K562 (cell line): ENCODE measurements around the gene NSUN2. TPM values are rescaled to one million over a fixed set of nuclear protein-coding genes. Genes with fewer than 3 reads are reported as not detected.

Source experiments
- ATAC-seq: fragments of 200-7000 bp; cut with Tn5 transposase; 3 replicates; pipeline ENCODE4 v1.9.1; 2020; ENCODE audit warnings: moderate library complexity
- BruUV-seq: library from RNA; stranded (reverse); fragments of 400-500 nt; replicated peaks from 2 replicates; lab custom pipeline; 2021; lab: Mats Ljungman, UMichigan
- CTCF ChIA-PET: fragments of 300-600 bp; formaldehyde crosslinking; extraction: SDS; loops from one replicate; lab custom pipeline; 2021; ENCODE audit warnings: low intra/inter-chr PET ratio; lab: Yijun Ruan, JAX
- POLR2A ChIA-PET: fragments of 300-600, 350-650 bp; sonication (Branson Sonifier 250); formaldehyde crosslinking; extraction: SDS; loops from one replicate; lab custom pipeline; 2021; ENCODE audit warnings: antibody characterized with exemption, inconsistent platforms; lab: Yijun Ruan, JAX
- DNase-seq, 4 experiments: peaks; one replicate each; pipeline versions ENCODE4 v3.0.0 to v3.0.0-alpha.2; 2011 to 2018; ENCODE audit warnings: low spot score in 3 of 4, mixed read lengths in 3 of 4; ENCODE audit errors: extremely low read depth in 1 of 4
- FAIRE-seq: peaks from 2 replicates; lab custom pipeline; 2011; peaks lifted over from hg19 to GRCh38; lab: Jason Lieb, UNC
- H2AFZ ChIP-seq: 2 replicates; pipeline ENCODE4 v1.6.0; 2011; ENCODE audit warnings: low read depth, low read length, control low read depth, inconsistent platforms
- H3K27ac ChIP-seq: fragments of 200-600 bp; 3 replicates; pipeline ENCODE4 v1.8.0; 2011; ENCODE audit warnings: low read depth, mild to moderate bottlenecking, control low read depth, inconsistent platforms, low read length, moderate library complexity, mixed read lengths; ENCODE audit errors: extremely low read depth
- H3K27me3 ChIP-seq, 2 experiments: fragments of 300-600 bp in 1 of 2; 2 replicates in 1 of 2; 3 replicates in 1 of 2; pipeline versions ENCODE4 v1.6.0 to v1.8.0; 2011; ENCODE audit warnings: inconsistent platforms in 2 of 2, low read length in 2 of 2, mild to moderate bottlenecking in 1 of 2, mixed read lengths in 1 of 2, moderate library complexity in 1 of 2; ENCODE audit not compliant: control insufficient read depth in 2 of 2, insufficient read depth in 2 of 2
- H3K36me3 ChIP-seq: fragments of 300-600 bp; 3 replicates; pipeline ENCODE4 v1.8.0; 2011; ENCODE audit warnings: mild to moderate bottlenecking, low read length, inconsistent platforms; ENCODE audit not compliant: control insufficient read depth, insufficient read depth
- H3K4me1 ChIP-seq, 2 experiments: fragments of 200-600 bp in 1 of 2; replicated peaks in 1 of 2; 2 replicates in 1 of 2; 3 replicates in 1 of 2; pipeline versions ENCODE4 v1.5.1 to v1.8.0; 2011; ENCODE audit warnings: inconsistent platforms in 2 of 2, low read length in 2 of 2, mild to moderate bottlenecking in 1 of 2, mixed read lengths in 1 of 2, moderate library complexity in 1 of 2; ENCODE audit not compliant: control insufficient read depth in 2 of 2, insufficient read depth in 2 of 2
- H3K4me2 ChIP-seq: 2 replicates; pipeline ENCODE4 v1.6.1; 2011; ENCODE audit warnings: low read length, control low read depth, inconsistent platforms, mixed read lengths; ENCODE audit not compliant: insufficient read depth
- H3K4me3 ChIP-seq: fragments of 200-600 bp; sonication (generic), shearing (Covaris generic); 2 replicates; pipeline ENCODE4 v1.5.1; 2016; ENCODE audit warnings: control low read depth, inconsistent platforms
- H3K79me2 ChIP-seq: fragments of 200-600 bp; 3 replicates; pipeline ENCODE4 v1.8.0; 2011; ENCODE audit warnings: low read length, inconsistent platforms; ENCODE audit not compliant: control insufficient read depth, insufficient read depth
- H3K9ac ChIP-seq, 2 experiments: 2 replicates each; pipeline versions ENCODE4 v1.6.0 to v1.6.1; 2011; ENCODE audit warnings: low read depth in 2 of 2, low read length in 2 of 2, control low read depth in 1 of 2, inconsistent platforms in 1 of 2, mild to moderate bottlenecking in 1 of 2, mixed read lengths in 1 of 2; ENCODE audit not compliant: insufficient read depth in 1 of 2
- H3K9me1 ChIP-seq: one replicate; pipeline ENCODE4 v1.6.0; 2011; ENCODE audit warnings: inconsistent platforms, mild to moderate bottlenecking, low read length, moderate library complexity; ENCODE audit not compliant: control insufficient read depth, insufficient read depth
- H3K9me3 ChIP-seq: replicated peaks from 2 replicates; pipeline ENCODE4 v1.5.1; 2011; ENCODE audit warnings: low read depth, low read length, inconsistent platforms; ENCODE audit not compliant: control insufficient read depth, insufficient read depth
- H4K20me1 ChIP-seq: replicated peaks from 2 replicates; pipeline ENCODE4 v1.6.1; 2011; ENCODE audit warnings: low read length, inconsistent platforms, mixed read lengths; ENCODE audit not compliant: control insufficient read depth, insufficient read depth
- BRD4 ChIP-seq: fragments of 200-600 bp; sonication (generic); IDR thresholded peaks from 2 replicates; pipeline ENCODE4 v1.6.1; 2017; ENCODE audit warnings: inconsistent platforms
- CHD1 ChIP-seq: fragments of 200-600 bp; sonication (generic); IDR thresholded peaks from one replicate; pipeline ENCODE4 v1.6.1; 2012; ENCODE audit warnings: mild to moderate bottlenecking, moderate library complexity, low read length, inconsistent platforms
- CHD4 ChIP-seq: fragments of 200-600 bp; sonication (generic); IDR thresholded peaks from 3 replicates; pipeline ENCODE4 v1.6.1; 2012; ENCODE audit warnings: low read depth, mild to moderate bottlenecking, mixed read lengths, low read length, inconsistent platforms; ENCODE audit not compliant: insufficient read depth, insufficient replicate concordance, poor library complexity, severe bottlenecking
- COPS2 ChIP-seq: fragments of 450-650 bp; conservative IDR thresholded peaks from 2 replicates; pipeline ENCODE4 v1.6.1; 2016; ENCODE audit warnings: mild to moderate bottlenecking, moderate library complexity
- DDX20 ChIP-seq: fragments of 450-650 bp; IDR thresholded peaks from 2 replicates; pipeline ENCODE4 v1.6.1; 2016; ENCODE audit warnings: missing genetic modification characterization, low read depth, mild to moderate bottlenecking, missing compliant biosample characterization, moderate library complexity
- ETV6 ChIP-seq, 3 experiments: fragments of 150-350 bp in 1 of 3; sonication (generic) in 1 of 3; formaldehyde crosslinking in 1 of 3; IDR thresholded peaks; 2 replicates each; pipeline versions ENCODE4 v1.6.1 to v1.8.0; 2014 to 2022; ENCODE audit warnings: borderline replicate concordance in 2 of 3, low read depth in 2 of 3, antibody characterized with exemption in 1 of 3, low read length in 1 of 3, mild to moderate bottlenecking in 1 of 3, missing genetic modification reagents in 1 of 3
- TCFL5 ChIP-seq: fragments of 250-450 bp; sonication (Bioruptor Pico); conservative IDR thresholded peaks from 2 replicates; pipeline ENCODE4 v1.6.1; 2021; ENCODE audit warnings: mild to moderate bottlenecking, moderate library complexity, matching md5 sums
- TGIF2 ChIP-seq: sonication (generic); formaldehyde crosslinking; IDR thresholded peaks from 2 replicates; pipeline ENCODE4 v1.8.1; 2022; ENCODE audit warnings: mild to moderate bottlenecking, missing genetic modification reagents, moderate library complexity
- TSHZ1 ChIP-seq: fragments of 250-450 bp; sonication (Bioruptor Pico); IDR thresholded peaks from 2 replicates; pipeline ENCODE4 v1.4.0; 2020; ENCODE audit warnings: mild to moderate bottlenecking, moderate library complexity
- YBX1 ChIP-seq: fragments of 450-650 bp; IDR thresholded peaks from 2 replicates; pipeline ENCODE4 v1.7.1; 2016; ENCODE audit warnings: mild to moderate bottlenecking
- ZNF449 ChIP-seq: fragments of 250-450 bp; sonication (Bioruptor Pico); IDR thresholded peaks from 2 replicates; pipeline ENCODE4 v1.8.0; 2022; ENCODE audit warnings: moderate library complexity, mild to moderate bottlenecking, inconsistent platforms
- ZNF507 ChIP-seq: conservative IDR thresholded peaks from 2 replicates; pipeline ENCODE4 v1.6.1; 2017; ENCODE audit warnings: missing genetic modification characterization, missing compliant biosample characterization
- WGBS: fragments of 100-300 bp; shearing (Covaris generic); methylation state at CpG from one replicate; pipeline ENCODE4 v1.1.6; 2016; ENCODE audit warnings: low coverage, mixed read lengths; ENCODE audit not compliant: insufficient coverage; ENCODE audit errors: missing lambda C conversion rate; 5-methylcytosine and 5-hydroxymethylcytosine counted together
- in situ Hi-C: fragments of 300-500 bp; cut with MboI; formaldehyde crosslinking; loops from 4 replicates; pipeline ENCODE4 v1.15.0; 2018; ENCODE audit warnings: inconsistent platforms, mixed read lengths
- intact Hi-C: fragments of 100-400 bp; cut with micrococcal nuclease; formaldehyde crosslinking; loops from 2 replicates; pipeline ENCODE4 v1.14.2; 2022
- polyA plus RNA-seq, 8 experiments: library from polyadenylated mRNA; depleted of rRNA in 4 of 8; stranded (reverse) in 5 of 8; unstranded in 3 of 8; fragments of >200 nt; fragmentation: Nextera tagmentation in 2 of 8; fragmentation: Illumina TruSeq in 1 of 8; extraction: Ambion mirVana in 2 of 8; extraction: Trizol in 1 of 8; gene quantifications; 2 replicates each; pipeline versions ENCODE4 v1.2.1 to v1.2.3, GENCODE V29; 2011 to 2014; ENCODE audit warnings: inconsistent platforms in 1 of 8, missing spikeins in 1 of 8
- total RNA-seq, 7 experiments: library from RNA; depleted of rRNA in 6 of 7; stranded (reverse); fragments of >200 nt in 6 of 7; fragmentation: Illumina TruSeq in 2 of 7; extraction: Trizol in 2 of 7; gene quantifications; 2 replicates each; pipeline versions ENCODE4 v1.2.1 to v1.2.3, GENCODE V29; 2011 to 2021; ENCODE audit warnings: low replicate concordance in 1 of 7

The NSUN2 gene
- total and polyA plus RNA-seq, 9 of the 15 experiments (the other 6 are each of a cell fraction or from before 2014, with no cell fraction given), result 9.2 to 167 (median 127) TPM

GRCh38 chr5:6553972-6554371, 78.9 kb downstream of the NSUN2 start:
- peaks cover 21 to 63% of the 10 kb centered on the region in 2 experiments; a peak in 3 of 5 replicates for H3K27me3 ChIP-seq
- H3K27ac ChIP-seq, result no peak overlapping the region
- WGBS, result 4% methylated on average over 11 of the region's 11 CpGs
- TF ChIP-seq BRD4, result no peak
- TF ChIP-seq ZNF507 (tag), result no peak
- no peak for TF ChIP-seq ETV6 (IDR thresholded peaks at IDR 0.05; ENCODE audit: borderline replicate concordance in 1 of 2, low read depth in 2 of 2, low read length in 1 of 2)
- TF ChIP-seq ETV6 (CRISPR knock-in tag; IDR thresholded peaks at IDR 0.05; ENCODE audit: borderline replicate concordance), result no peak
- no peak for TF ChIP-seq TCFL5 (CRISPR knock-in tag)
- TF ChIP-seq TSHZ1 (CRISPR knock-in tag), result no peak
- no peak for TF ChIP-seq COPS2
- TF ChIP-seq CHD4, result no peak
- TF ChIP-seq CHD1, result no peak
- no peak for TF ChIP-seq TGIF2 (CRISPR knock-in tag)
- no peak for TF ChIP-seq DDX20 (tag)
- TF ChIP-seq YBX1, result no peak
- no peak for TF ChIP-seq ZNF449
- in situ Hi-C loops, result no loop called here
- no peak overlapping the region for H3K4me2 ChIP-seq
- ChIA-PET POLR2A (interaction anchor here (1.0 kb wide), 1 partner anchor 14 kb away, joined by 3 read pairs; no protein-coding TSS in a partner anchor), CTCF (no interaction called here)
- H3K9ac ChIP-seq, result no peak overlapping the region
- no peaks in the 10 kb centered on the region for H3K9me3 ChIP-seq
- no peak for FAIRE-seq
- H3K79me2 ChIP-seq, result no peaks in the 10 kb centered on the region
- no peaks in the 10 kb centered on the region for H3K4me1 ChIP-seq
- peaks cover 4% of the 10 kb centered on the region; the same call in 1 of the 2 replicates for H4K20me1 ChIP-seq
- H3K4me3 ChIP-seq, result no peak overlapping the region
- no TSS peak for BruUV-seq
- no peak for DNase-seq
- peak; percentile 33; the same call in 2 of the 3 replicates for ATAC-seq
- intact Hi-C loops, result no loop called here
- no peaks in the 10 kb centered on the region for H3K36me3 ChIP-seq
- no peak overlapping the region for H2AFZ ChIP-seq
- no peaks in the 10 kb centered on the region for H3K9me1 ChIP-seq
